Measurements from ENCODE around the gene RNPEPL1. TPM values are rescaled to one million over a fixed set of nuclear protein-coding genes. Genes with fewer than 3 reads are reported as not detected.

The RNPEPL1 gene
- total RNA-seq, 1 donor from 2014 or later, result 29.2 TPM

DNA sequence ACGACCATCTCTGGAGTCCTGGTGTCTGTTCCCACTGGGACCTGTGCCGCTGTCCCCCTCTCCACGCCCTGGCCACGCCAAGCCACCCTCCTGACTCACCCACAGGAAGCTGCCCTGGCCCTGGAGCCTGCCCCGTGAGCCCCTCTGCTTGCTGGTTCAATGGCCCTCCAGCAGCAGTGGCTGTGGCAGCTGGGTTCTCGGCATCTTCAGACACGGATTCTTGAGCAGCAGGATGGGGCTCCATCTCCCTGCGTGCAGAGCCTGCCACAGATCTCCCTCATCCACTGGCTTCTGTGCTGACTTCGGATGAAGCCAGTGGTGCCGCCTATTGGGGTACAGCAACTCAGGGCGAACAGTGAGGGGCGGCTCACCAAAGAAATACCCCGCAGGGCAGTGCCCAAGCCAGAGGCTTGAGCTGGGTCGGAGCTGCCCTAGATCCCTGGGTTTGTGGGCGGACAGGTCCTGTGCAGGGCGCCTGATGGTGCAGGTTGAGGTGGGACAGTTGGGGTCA, 32.2 kb downstream of the RNPEPL1 start:
- Mint-ChIP-seq H3K27me3 (ENCODE audit: unreplicated experiment) (peaks cover 3% of the 10 kb centered on the region), H3K9me3 (ENCODE audit: unreplicated experiment) (no peaks in the 10 kb centered on the region), H3K27ac (ENCODE audit: unreplicated experiment) (no peak overlapping the region), H3K4me3 (ENCODE audit: unreplicated experiment) (no peak overlapping the region), H3K4me1 (ENCODE audit: unreplicated experiment) (peaks cover 6% of the 10 kb centered on the region), H3K36me3 (ENCODE audit: low read depth, unreplicated experiment) (no peaks in the 10 kb centered on the region)
- TF ChIP-seq, protein P1, sequence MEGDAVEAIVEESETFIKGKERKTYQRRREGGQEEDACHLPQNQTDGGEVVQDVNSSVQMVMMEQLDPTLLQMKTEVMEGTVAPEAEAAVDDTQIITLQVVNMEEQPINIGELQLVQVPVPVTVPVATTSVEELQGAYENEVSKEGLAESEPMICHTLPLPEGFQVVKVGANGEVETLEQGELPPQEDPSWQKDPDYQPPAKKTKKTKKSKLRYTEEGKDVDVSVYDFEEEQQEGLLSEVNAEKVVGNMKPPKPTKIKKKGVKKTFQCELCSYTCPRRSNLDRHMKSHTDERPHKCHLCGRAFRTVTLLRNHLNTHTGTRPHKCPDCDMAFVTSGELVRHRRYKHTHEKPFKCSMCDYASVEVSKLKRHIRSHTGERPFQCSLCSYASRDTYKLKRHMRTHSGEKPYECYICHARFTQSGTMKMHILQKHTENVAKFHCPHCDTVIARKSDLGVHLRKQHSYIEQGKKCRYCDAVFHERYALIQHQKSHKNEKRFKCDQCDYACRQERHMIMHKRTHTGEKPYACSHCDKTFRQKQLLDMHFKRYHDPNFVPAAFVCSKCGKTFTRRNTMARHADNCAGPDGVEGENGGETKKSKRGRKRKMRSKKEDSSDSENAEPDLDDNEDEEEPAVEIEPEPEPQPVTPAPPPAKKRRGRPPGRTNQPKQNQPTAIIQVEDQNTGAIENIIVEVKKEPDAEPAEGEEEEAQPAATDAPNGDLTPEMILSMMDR (IDR thresholded peaks at IDR 0.05; ENCODE audit: unreplicated experiment), result no peak
- DNase-seq (ENCODE audit: low spot score), result no peak

DNA sequence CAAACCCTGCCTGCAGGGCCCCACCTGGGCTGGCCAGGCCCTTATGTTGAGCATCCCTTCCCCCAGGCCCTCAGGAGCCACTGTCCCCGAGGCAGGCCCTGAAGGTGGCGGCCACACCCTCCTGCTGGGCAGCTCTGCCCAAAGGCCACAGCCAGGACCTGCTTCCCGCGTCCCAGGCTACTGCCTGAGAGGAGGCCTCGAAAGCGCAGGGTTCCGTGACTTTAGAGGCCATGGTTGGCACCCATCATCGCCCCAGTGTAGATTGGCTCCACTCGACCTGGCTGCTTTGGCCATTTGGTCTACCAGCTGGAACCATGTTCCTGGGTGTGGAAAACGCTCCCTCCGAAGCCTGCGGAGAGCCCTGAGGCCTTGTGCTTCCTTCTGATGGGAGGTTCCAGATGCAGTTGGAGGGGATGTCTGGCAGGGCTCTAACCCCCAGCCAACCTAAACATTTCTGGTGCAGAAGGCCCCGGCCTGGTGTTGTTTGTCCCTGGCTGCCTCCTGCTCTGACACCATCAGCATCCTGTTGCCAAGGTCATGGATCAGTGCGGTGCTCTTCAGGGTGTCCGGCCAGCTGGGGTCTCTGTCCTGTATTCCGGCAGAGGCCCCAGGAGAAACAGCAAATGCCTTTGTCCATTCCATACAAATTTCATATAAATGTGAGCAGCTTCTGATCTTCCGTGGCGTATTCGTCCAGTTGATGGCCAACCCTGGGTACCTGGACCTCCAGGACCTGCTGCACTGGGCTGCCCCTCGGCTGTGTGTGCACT, 33.0 kb downstream of the RNPEPL1 start:
- Mint-ChIP-seq H3K9me3 (ENCODE audit: unreplicated experiment) (no peaks in the 10 kb centered on the region), H3K36me3 (ENCODE audit: low read depth, unreplicated experiment) (no peaks in the 10 kb centered on the region), H3K4me1 (ENCODE audit: unreplicated experiment) (peaks cover 8% of the 10 kb centered on the region), H3K27me3 (ENCODE audit: unreplicated experiment) (peaks cover 3% of the 10 kb centered on the region), H3K27ac (ENCODE audit: unreplicated experiment) (no peak overlapping the region), H3K4me3 (ENCODE audit: unreplicated experiment) (no peak overlapping the region)
- TF ChIP-seq, protein P1 (IDR thresholded peaks at IDR 0.05; ENCODE audit: unreplicated experiment), result no peak
- no peak for DNase-seq (ENCODE audit: low spot score)

DNA sequence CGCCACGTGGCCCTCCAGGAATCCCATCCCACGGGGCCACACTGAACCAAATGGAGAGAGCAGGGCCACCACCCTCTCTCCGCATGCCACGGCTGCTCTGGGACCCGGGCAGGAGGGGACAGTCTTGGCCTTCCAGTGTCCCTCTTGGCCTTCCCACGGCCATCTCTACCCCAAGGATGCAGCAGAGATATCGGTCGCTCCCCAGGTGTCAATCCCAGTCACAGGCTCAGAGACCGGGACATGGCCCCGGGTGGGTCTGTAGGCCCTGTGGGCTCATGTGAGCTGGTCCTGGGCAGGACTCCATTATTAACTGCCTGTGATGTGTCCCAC, 33.5 kb downstream of the RNPEPL1 start:
- Mint-ChIP-seq H3K4me1 (ENCODE audit: unreplicated experiment) (peaks cover 8% of the 10 kb centered on the region), H3K4me3 (ENCODE audit: unreplicated experiment) (no peak overlapping the region), H3K9me3 (ENCODE audit: unreplicated experiment) (no peaks in the 10 kb centered on the region), H3K27me3 (ENCODE audit: unreplicated experiment) (peaks cover 3% of the 10 kb centered on the region), H3K36me3 (ENCODE audit: low read depth, unreplicated experiment) (no peaks in the 10 kb centered on the region), H3K27ac (ENCODE audit: unreplicated experiment) (no peak overlapping the region)
- TF ChIP-seq, protein P1 (IDR thresholded peaks at IDR 0.05; ENCODE audit: unreplicated experiment), result no peak
- no peak for DNase-seq (ENCODE audit: low spot score)

DNA sequence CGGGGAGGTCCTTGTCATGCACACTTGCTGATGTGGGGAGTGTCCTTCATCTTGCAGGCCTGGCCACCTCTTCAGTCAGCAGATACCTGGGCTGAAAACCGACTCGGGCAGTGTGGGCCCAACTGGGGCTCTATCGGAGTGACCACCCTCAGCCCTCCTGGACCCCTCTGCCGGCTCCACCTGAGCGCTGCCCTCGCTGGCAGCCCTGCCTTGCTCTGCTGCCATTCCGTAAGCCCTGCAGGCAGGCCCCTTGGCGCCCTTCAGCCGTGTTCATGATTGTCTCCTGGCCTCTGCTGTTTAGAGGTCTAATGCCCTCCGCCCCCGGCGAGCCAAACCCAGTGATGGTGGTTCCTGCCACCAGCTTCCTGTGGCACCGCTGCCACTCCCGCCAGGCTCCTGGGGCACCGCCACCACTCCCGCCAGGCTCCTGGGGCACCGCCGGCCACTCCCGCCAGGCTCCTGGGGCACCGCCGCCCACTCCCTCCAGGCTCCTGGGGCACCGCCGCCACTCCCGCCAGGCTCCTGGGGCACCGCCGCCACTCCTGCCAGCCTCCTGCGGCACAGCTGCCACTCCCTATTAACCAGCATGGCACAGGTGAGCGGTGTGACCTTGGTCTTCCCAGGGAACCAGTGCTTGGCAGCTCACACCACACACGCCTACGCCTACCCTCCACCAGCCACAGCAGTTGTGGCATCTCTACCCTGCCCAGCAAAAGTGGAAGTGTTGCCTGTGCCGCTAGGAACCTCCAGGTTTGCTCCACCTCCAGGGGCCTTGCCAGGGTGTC, 34.2 kb downstream of the RNPEPL1 start:
- no peak overlapping the region for H3K27ac Mint-ChIP-seq (ENCODE audit: unreplicated experiment)
- H3K4me1 Mint-ChIP-seq (ENCODE audit: unreplicated experiment), result peaks cover 8% of the 10 kb centered on the region
- no peak for DNase-seq (ENCODE audit: low spot score)
- H3K4me3 Mint-ChIP-seq (ENCODE audit: unreplicated experiment), result no peak overlapping the region
- H3K27me3 Mint-ChIP-seq (ENCODE audit: unreplicated experiment), result peaks cover 3% of the 10 kb centered on the region
- H3K36me3 Mint-ChIP-seq (ENCODE audit: low read depth, unreplicated experiment), result no peaks in the 10 kb centered on the region
- H3K9me3 Mint-ChIP-seq (ENCODE audit: unreplicated experiment), result no peaks in the 10 kb centered on the region
- TF ChIP-seq, protein P1 (IDR thresholded peaks at IDR 0.05; ENCODE audit: unreplicated experiment), result no peak

All from endothelial cell (in vitro differentiated cells).